Caco-2 (cell line): ENCODE results near the gene KCNK15. TPM values are rescaled to one million over a fixed set of nuclear protein-coding genes. Genes with fewer than 3 reads are reported as not detected.

ENCODE experiments used
- BruUV-seq: library from RNA; stranded (reverse); fragments of 400-500 nt; replicated peaks from 2 replicates; lab custom pipeline; 2021; lab: Mats Ljungman, UMichigan
- CTCF ChIA-PET: fragments of 300-600 bp; sonication (Branson Sonifier 250); formaldehyde crosslinking; loops from one replicate; lab custom pipeline; 2022; ENCODE audit warnings: antibody characterized with exemption; lab: Charles Lee
- POLR2A ChIA-PET: fragments of 300-600 bp; sonication (Branson Sonifier 250); formaldehyde crosslinking; loops from one replicate; lab custom pipeline; 2022; ENCODE audit warnings: antibody characterized with exemption; lab: Charles Lee
- DNase-seq, 2 experiments: peaks; one replicate each; pipeline versions ENCODE4 v3.0.0 to v3.0.0-alpha.2; 2020 to 2022
- H3K27me3 ChIP-seq: replicated peaks from 2 replicates; pipeline ENCODE4 v1.6.0; 2011; ENCODE audit warnings: low read length; ENCODE audit not compliant: control insufficient read depth, insufficient read depth
- H3K36me3 ChIP-seq: 2 replicates; pipeline ENCODE4 v1.5.1; 2011; ENCODE audit warnings: low read length; ENCODE audit not compliant: control insufficient read depth, insufficient read depth
- H3K4me1 ChIP-seq: fragments of 250-450 bp; sonication (Bioruptor Pico); 2 replicates; pipeline ENCODE4 v1.5.1; 2020; ENCODE audit warnings: mild to moderate bottlenecking
- H3K4me3 ChIP-seq: 2 replicates; pipeline ENCODE4 v1.5.1; 2011; ENCODE audit warnings: low read depth, mild to moderate bottlenecking, control low read depth, low read length
- H3K9me3 ChIP-seq: fragments of 250-450 bp; sonication (Bioruptor Pico); 2 replicates; pipeline ENCODE4 v1.5.1; 2020; ENCODE audit warnings: mild to moderate bottlenecking, moderate library complexity
- H3K27ac Mint-ChIP-seq: one replicate; pipeline ENCODE4 v1.8.0; 2022; ENCODE audit warnings: mixed read lengths; ENCODE audit not compliant: unreplicated experiment
- H3K27me3 Mint-ChIP-seq: one replicate; pipeline ENCODE4 v1.8.0; 2022; ENCODE audit warnings: mixed read lengths; ENCODE audit not compliant: insufficient read depth, unreplicated experiment
- H3K36me3 Mint-ChIP-seq: one replicate; pipeline ENCODE4 v1.8.0; 2022; ENCODE audit warnings: mild to moderate bottlenecking, mixed read lengths; ENCODE audit not compliant: insufficient read depth, unreplicated experiment
- H3K4me1 Mint-ChIP-seq: one replicate; pipeline ENCODE4 v1.8.0; 2022; ENCODE audit warnings: low read depth, mixed read lengths; ENCODE audit not compliant: unreplicated experiment
- H3K4me3 Mint-ChIP-seq: one replicate; pipeline ENCODE4 v1.8.0; 2022; ENCODE audit warnings: mild to moderate bottlenecking, moderate library complexity, mixed read lengths; ENCODE audit not compliant: unreplicated experiment
- H3K9me3 Mint-ChIP-seq: one replicate; pipeline ENCODE4 v1.8.0; 2022; ENCODE audit warnings: mixed read lengths; ENCODE audit not compliant: unreplicated experiment
- CTCF ChIP-seq, 2 experiments: fragments of 200-600 bp in 1 of 2; IDR thresholded peaks; 1 replicate in 1 of 2; 2 replicates in 1 of 2; pipeline versions ENCODE4 v1.5.1 to v1.8.0; 2011 to 2022; ENCODE audit warnings: antibody characterized with exemption in 1 of 2, control low read depth in 1 of 2, inconsistent platforms in 1 of 2, low read depth in 1 of 2, low read length in 1 of 2, mild to moderate bottlenecking in 1 of 2, moderate library complexity in 1 of 2; ENCODE audit not compliant: insufficient read depth in 1 of 2, severe bottlenecking in 1 of 2, unreplicated experiment in 1 of 2
- intact Hi-C: fragments of 100-400 bp; cut with micrococcal nuclease; formaldehyde crosslinking; loops from one replicate; pipeline ENCODE4 v1.10.0; 2022; ENCODE audit not compliant: unreplicated experiment
- total RNA-seq: library from RNA; stranded (reverse); gene quantifications from 2 replicates; pipeline ENCODE4 v1.2.3, GENCODE V29; 2022

KCNK15 gene
- total RNA-seq, 1 experiment from 2014 or later: 2.9 TPM

- ChIA-PET POLR2A (no interaction called here), CTCF (interaction anchor here (1.3 to 2.4 kb wide), 2 partner anchors 9 to 18 kb away, joined by 4 to 10 read pairs; no protein-coding TSS in a partner anchor)
- no peaks in the 10 kb centered on the region for H3K9me3 ChIP-seq
- Mint-ChIP-seq H3K4me3 (no peak overlapping the region), H3K4me1 (no peaks in the 10 kb centered on the region), H3K36me3 (no peaks in the 10 kb centered on the region), H3K27ac (no peak overlapping the region), H3K27me3 (peaks cover 3% of the 10 kb centered on the region), H3K9me3 (no peaks in the 10 kb centered on the region)
- peak in 1 of 2 experiments; percentile 44 for DNase-seq
- TF ChIP-seq CTCF (IDR thresholded peaks at IDR 0.05; ENCODE audit: insufficient read depth in 1 of 2, low read depth in 1 of 2, low read length in 1 of 2, severe bottlenecking in 1 of 2, unreplicated experiment in 1 of 2): no peak
- intact Hi-C loops: no loop called here
- H3K27me3 ChIP-seq: no peaks in the 10 kb centered on the region
- no peak overlapping the region for H3K4me3 ChIP-seq
- no TSS peak for BruUV-seq
- H3K4me1 ChIP-seq: no peaks in the 10 kb centered on the region
- H3K36me3 ChIP-seq: no peaks in the 10 kb centered on the region
Measured at GRCh38 chr20:44756956-44757355, 11.3 kb downstream of the KCNK15 start.

- no peaks in the 10 kb centered on the region for H3K36me3 Mint-ChIP-seq
- intact Hi-C loops: no loop called here
- H3K9me3 Mint-ChIP-seq: no peaks in the 10 kb centered on the region
- TF ChIP-seq CTCF (IDR thresholded peaks at IDR 0.05; ENCODE audit: insufficient read depth in 1 of 2, low read depth in 1 of 2, low read length in 1 of 2, severe bottlenecking in 1 of 2, unreplicated experiment in 1 of 2): no peak
- BruUV-seq: no TSS peak
- Histone ChIP-seq H3K9me3 (no peaks in the 10 kb centered on the region), H3K27me3 (no peaks in the 10 kb centered on the region; the same call in 1 of the 2 replicates), H3K36me3 (no peaks in the 10 kb centered on the region), H3K4me1 (no peaks in the 10 kb centered on the region), H3K4me3 (no peak overlapping the region)
- peak in 1 of 2 experiments; percentile 32 for DNase-seq
- ChIA-PET POLR2A (interaction anchor here (0.6 kb wide), 1 partner anchor 569 kb away, joined by 3 read pairs; no protein-coding TSS in a partner anchor), CTCF (interaction anchor here (0.8 to 2.4 kb wide), 2 partner anchors 11 to 108 kb away, joined by 3 to 10 read pairs; no protein-coding TSS in a partner anchor)
- H3K27ac Mint-ChIP-seq: no peak overlapping the region
- H3K4me3 Mint-ChIP-seq: no peak overlapping the region
- peaks cover 3% of the 10 kb centered on the region for H3K27me3 Mint-ChIP-seq
- no peaks in the 10 kb centered on the region for H3K4me1 Mint-ChIP-seq
Measured at GRCh38 chr20:44758247-44759101, 12.8 kb downstream of the KCNK15 start.

GRCh38 chr20:44759595-44759994, 13.9 kb downstream of the KCNK15 start:
- H3K27me3 Mint-ChIP-seq: peaks cover 3% of the 10 kb centered on the region
- H3K4me1 Mint-ChIP-seq: no peaks in the 10 kb centered on the region
- H3K36me3 Mint-ChIP-seq: no peaks in the 10 kb centered on the region
- Histone ChIP-seq H3K9me3 (no peaks in the 10 kb centered on the region), H3K4me1 (no peaks in the 10 kb centered on the region), H3K36me3 (no peaks in the 10 kb centered on the region), H3K4me3 (no peak overlapping the region), H3K27me3 (no peaks in the 10 kb centered on the region; the same call in 1 of the 2 replicates)
- DNase-seq: no peak
- CTCF ChIA-PET: interaction anchor here (1.5 kb wide), 1 partner anchor 9 kb away, joined by 3 read pairs; no protein-coding TSS in a partner anchor
- intact Hi-C loops: no loop called here
- no peak overlapping the region for H3K4me3 Mint-ChIP-seq
- H3K27ac Mint-ChIP-seq: no peak overlapping the region
- POLR2A ChIA-PET: no interaction called here
- no TSS peak for BruUV-seq
- TF ChIP-seq CTCF (IDR thresholded peaks at IDR 0.05; ENCODE audit: insufficient read depth in 1 of 2, low read depth in 1 of 2, low read length in 1 of 2, severe bottlenecking in 1 of 2, unreplicated experiment in 1 of 2): no peak
- H3K9me3 Mint-ChIP-seq: no peaks in the 10 kb centered on the region
